Endothelial cell (in vitro differentiated cells): ENCODE results near the gene CASP8AP2. TPM values are rescaled to one million over a fixed set of nuclear protein-coding genes. Genes with fewer than 3 reads are reported as not detected.
"Not testable (repeated sequence)": the region's sequence is repeated elsewhere in the genome, so short reads cannot be mapped to it uniquely, and the experiment has no call there.

Experiments
- DNase-seq: peaks from one replicate; pipeline ENCODE4 v3.0.0; 2021; ENCODE audit warnings: low spot score
- H3K27ac Mint-ChIP-seq: one replicate; pipeline ENCODE4 v1.8.0; 2021; ENCODE audit warnings: mixed read lengths, inconsistent platforms; ENCODE audit not compliant: unreplicated experiment
- H3K27me3 Mint-ChIP-seq: one replicate; pipeline ENCODE4 v1.8.0; 2021; ENCODE audit warnings: mild to moderate bottlenecking, moderate library complexity, mixed read lengths, inconsistent platforms; ENCODE audit not compliant: unreplicated experiment
- H3K36me3 Mint-ChIP-seq: one replicate; pipeline ENCODE4 v1.8.0; 2021; ENCODE audit warnings: mild to moderate bottlenecking, low read depth, mixed read lengths, inconsistent platforms; ENCODE audit not compliant: unreplicated experiment
- H3K4me1 Mint-ChIP-seq: one replicate; pipeline ENCODE4 v1.8.0; 2021; ENCODE audit warnings: mild to moderate bottlenecking, mixed read lengths, inconsistent platforms; ENCODE audit not compliant: unreplicated experiment
- H3K4me3 Mint-ChIP-seq: one replicate; pipeline ENCODE4 v1.8.0; 2021; ENCODE audit warnings: mild to moderate bottlenecking, mixed read lengths, inconsistent platforms; ENCODE audit not compliant: unreplicated experiment
- H3K9me3 Mint-ChIP-seq: one replicate; pipeline ENCODE4 v1.8.0; 2021; ENCODE audit warnings: mixed read lengths, inconsistent platforms; ENCODE audit not compliant: unreplicated experiment
- total RNA-seq: library from RNA; stranded (reverse); fragmentation: NEBNext Ultra II Directional; extraction: Animal tissue kit (Norgen Biotek cat#: 25700); gene quantifications from one replicate; pipeline ENCODE4 v1.2.1, GENCODE V29; 2021; ENCODE audit not compliant: unreplicated experiment
- TF ChIP-seq, protein P1 (sequence below): fragments of 200-600 bp; sonication (generic); IDR thresholded peaks from one replicate; pipeline ENCODE4 v1.5.0; 2021; ENCODE audit warnings: antibody characterized with exemption; ENCODE audit not compliant: unreplicated experiment

CASP8AP2 gene
- total RNA-seq, 1 donor from 2014 or later, result 19.2 TPM

GRCh38 chr6:89842228-89842627 is 12.5 kb downstream of the CASP8AP2 start:
- H3K4me3 Mint-ChIP-seq, result no peak overlapping the region
- H3K36me3 Mint-ChIP-seq, result no peaks in the 10 kb centered on the region
- no peaks in the 10 kb centered on the region for H3K27me3 Mint-ChIP-seq
- H3K9me3 Mint-ChIP-seq, result no peaks in the 10 kb centered on the region
- H3K4me1 Mint-ChIP-seq, result peaks cover 6% of the 10 kb centered on the region
- no peak overlapping the region for H3K27ac Mint-ChIP-seq
- DNase-seq, result no peak
- TF ChIP-seq, protein P1, sequence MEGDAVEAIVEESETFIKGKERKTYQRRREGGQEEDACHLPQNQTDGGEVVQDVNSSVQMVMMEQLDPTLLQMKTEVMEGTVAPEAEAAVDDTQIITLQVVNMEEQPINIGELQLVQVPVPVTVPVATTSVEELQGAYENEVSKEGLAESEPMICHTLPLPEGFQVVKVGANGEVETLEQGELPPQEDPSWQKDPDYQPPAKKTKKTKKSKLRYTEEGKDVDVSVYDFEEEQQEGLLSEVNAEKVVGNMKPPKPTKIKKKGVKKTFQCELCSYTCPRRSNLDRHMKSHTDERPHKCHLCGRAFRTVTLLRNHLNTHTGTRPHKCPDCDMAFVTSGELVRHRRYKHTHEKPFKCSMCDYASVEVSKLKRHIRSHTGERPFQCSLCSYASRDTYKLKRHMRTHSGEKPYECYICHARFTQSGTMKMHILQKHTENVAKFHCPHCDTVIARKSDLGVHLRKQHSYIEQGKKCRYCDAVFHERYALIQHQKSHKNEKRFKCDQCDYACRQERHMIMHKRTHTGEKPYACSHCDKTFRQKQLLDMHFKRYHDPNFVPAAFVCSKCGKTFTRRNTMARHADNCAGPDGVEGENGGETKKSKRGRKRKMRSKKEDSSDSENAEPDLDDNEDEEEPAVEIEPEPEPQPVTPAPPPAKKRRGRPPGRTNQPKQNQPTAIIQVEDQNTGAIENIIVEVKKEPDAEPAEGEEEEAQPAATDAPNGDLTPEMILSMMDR, result no peak

DNA sequence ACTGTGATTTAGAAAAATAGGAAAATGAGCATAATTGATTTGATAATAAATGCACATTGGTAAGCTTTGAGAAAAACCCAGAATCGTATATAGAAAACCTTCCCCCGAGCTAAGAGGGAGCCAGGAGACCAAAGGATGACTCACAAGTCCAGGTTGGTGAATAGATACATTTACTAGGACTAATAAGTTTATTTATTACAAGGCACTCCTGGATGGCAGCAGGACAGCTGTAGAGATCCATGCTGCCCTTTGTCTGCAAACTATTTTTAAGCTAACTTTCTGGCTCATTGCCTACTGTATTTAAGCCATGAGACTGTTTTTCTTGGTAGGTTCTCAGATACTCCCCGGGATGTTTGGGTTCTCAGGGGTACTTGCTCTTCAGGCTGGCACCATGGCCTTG is 13.4 kb downstream of the CASP8AP2 start:
- TF ChIP-seq, protein P1, result no peak
- H3K4me3 Mint-ChIP-seq, result no peak overlapping the region
- H3K9me3 Mint-ChIP-seq, result no peaks in the 10 kb centered on the region
- H3K4me1 Mint-ChIP-seq, result peaks cover 6% of the 10 kb centered on the region
- no peak for DNase-seq
- no peaks in the 10 kb centered on the region for H3K27me3 Mint-ChIP-seq
- no peak overlapping the region for H3K27ac Mint-ChIP-seq
- H3K36me3 Mint-ChIP-seq, result peaks cover 4% of the 10 kb centered on the region

DNA sequence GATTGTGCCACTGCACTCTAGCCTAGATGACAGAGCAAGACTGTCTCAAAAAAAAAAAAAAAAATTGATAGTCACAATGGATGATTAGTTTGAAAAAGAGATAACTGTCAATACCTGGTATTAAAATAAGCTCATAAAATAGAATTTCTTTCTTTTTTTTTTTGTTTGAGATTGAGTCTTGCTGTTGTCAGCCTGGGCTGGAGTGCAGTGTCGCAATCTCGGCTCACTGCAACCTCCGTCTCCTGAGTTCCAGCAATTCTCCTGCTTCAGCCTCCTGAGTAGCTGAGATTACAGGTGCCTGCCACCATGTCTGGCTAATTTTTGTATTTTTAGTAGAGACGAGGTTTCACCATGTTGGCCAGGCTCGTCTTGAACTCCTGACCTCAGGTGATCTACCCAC is 17.8 kb downstream of the CASP8AP2 start:
- H3K27me3 Mint-ChIP-seq, H3K9me3 Mint-ChIP-seq, H3K4me1 Mint-ChIP-seq, H3K4me3 Mint-ChIP-seq, H3K27ac Mint-ChIP-seq, DNase-seq, H3K36me3 Mint-ChIP-seq: not testable (repeated sequence)

- Mint-ChIP-seq H3K36me3 (peaks cover 15% of the 10 kb centered on the region), H3K9me3 (no peaks in the 10 kb centered on the region), H3K27me3 (no peaks in the 10 kb centered on the region), H3K4me3 (no peak overlapping the region), H3K4me1 (no peaks in the 10 kb centered on the region), H3K27ac (no peak overlapping the region)
- TF ChIP-seq, protein P1, result no peak
- DNase-seq, result no peak
Measured at GRCh38 chr6:89853068-89853467, 23.4 kb downstream of the CASP8AP2 start.

DNA sequence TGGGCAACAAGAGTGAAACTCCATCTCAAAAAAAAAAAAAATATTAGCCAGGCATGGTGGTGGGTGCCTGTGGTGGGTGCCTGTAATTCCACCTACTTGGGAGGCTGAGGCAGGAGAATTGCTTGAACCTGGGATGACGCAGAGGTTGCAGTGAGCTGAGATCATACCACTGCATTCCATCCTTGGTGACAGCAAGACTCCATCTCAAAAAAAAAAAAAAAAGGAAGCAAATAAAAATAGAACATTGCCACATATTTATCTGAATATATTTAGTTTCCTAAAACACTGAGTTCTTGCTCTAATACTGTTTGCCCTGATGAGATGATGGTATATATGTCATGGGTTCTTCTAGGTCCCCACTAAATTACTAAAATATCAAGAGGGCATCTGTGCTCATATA is 28.4 kb downstream of the CASP8AP2 start:
- H3K9me3 Mint-ChIP-seq, result no peaks in the 10 kb centered on the region
- no peaks in the 10 kb centered on the region for H3K27me3 Mint-ChIP-seq
- H3K4me1 Mint-ChIP-seq, result no peaks in the 10 kb centered on the region
- TF ChIP-seq, protein P1, result no peak
- H3K4me3 Mint-ChIP-seq, result no peak overlapping the region
- H3K27ac Mint-ChIP-seq, result no peak overlapping the region
- DNase-seq, result no peak
- peaks cover 30% of the 10 kb centered on the region for H3K36me3 Mint-ChIP-seq

- no peak overlapping the region for H3K4me3 Mint-ChIP-seq
- no peaks in the 10 kb centered on the region for H3K27me3 Mint-ChIP-seq
- H3K4me1 Mint-ChIP-seq, result no peaks in the 10 kb centered on the region
- no peaks in the 10 kb centered on the region for H3K9me3 Mint-ChIP-seq
- no peak for DNase-seq
- TF ChIP-seq, protein P1, result no peak
- H3K36me3 Mint-ChIP-seq, result peaks cover 31% of the 10 kb centered on the region
- H3K27ac Mint-ChIP-seq, result no peak overlapping the region
Measured at GRCh38 chr6:89859744-89860143, 30.1 kb downstream of the CASP8AP2 start.
